Suppressor macrophage (primary cell): ENCODE results near the gene GPT2.
A peak's percentile ranks its signal among the peaks of the same experiment; 100 is the strongest.
"Not testable (repeated sequence)": the region's sequence is repeated elsewhere in the genome, so short reads cannot be mapped to it uniquely, and the experiment has no call there.

ENCODE experiments used
- DNase-seq, 4 experiments: peaks; one replicate each; pipeline ENCODE4 v3.0.0-alpha.2; 2020 to 2022

Gene GPT2

GRCh38 chr16:46923513-46924295 is 39.5 kb downstream of the GPT2 start:
- DNase-seq, result no peak

- DNase-seq, result no peak
These were observed 40.2 kb downstream of the GPT2 start for GRCh38 chr16:46924402-46924801.

- DNase-seq, result no peak
These were observed 42.5 kb downstream of the GPT2 start for GRCh38 chr16:46926470-46927225.

GRCh38 chr16:46927273-46927672 is 43.1 kb downstream of the GPT2 start:
- no peak for DNase-seq

GRCh38 chr16:46928811-46929210 is 44.6 kb downstream of the GPT2 start:
- DNase-seq, result no peak

GRCh38 chr16:46929378-46930332 is 45.5 kb downstream of the GPT2 start:
- peak; percentile 70 to 84 (median 74) for DNase-seq

GRCh38 chr16:46930861-46931260 is 46.7 kb downstream of the GPT2 start:
- no peak for DNase-seq

GRCh38 chr16:46932802-46933201 is 48.6 kb downstream of the GPT2 start:
- DNase-seq, result peak in 3 of 4 experiments; percentile 10 to 24 (median 14)

GRCh38 chr16:46937536-46937935 is 53.4 kb downstream of the GPT2 start:
- no peak for DNase-seq

- DNase-seq, result not testable (repeated sequence)
These were observed 60.6 kb downstream of the GPT2 start for GRCh38 chr16:46944713-46945112.

GRCh38 chr16:46947900-46948547 is 63.9 kb downstream of the GPT2 start:
- DNase-seq, result peak; percentile 56 to 71 (median 65)

- no peak for DNase-seq
These were observed 64.5 kb downstream of the GPT2 start for GRCh38 chr16:46948548-46949166.

- DNase-seq, result peak in 2 of 4 experiments; percentile 11 to 12
These were observed 65.2 kb downstream of the GPT2 start for GRCh38 chr16:46949241-46949892.

- DNase-seq, result no peak
These were observed 65.8 kb downstream of the GPT2 start for GRCh38 chr16:46950009-46950408.

GRCh38 chr16:46954562-46954961 is 70.4 kb downstream of the GPT2 start:
- DNase-seq, result no peak

GRCh38 chr16:46961373-46962353 is 77.5 kb downstream of the GPT2 start:
- DNase-seq, result peak; percentile 23 to 67 (median 47)

GRCh38 chr16:46962629-46963028 is 78.5 kb downstream of the GPT2 start:
- DNase-seq, result no peak

- DNase-seq, result no peak
These were observed 83.9 kb downstream of the GPT2 start for GRCh38 chr16:46968063-46968435.

GRCh38 chr16:46970089-46970488 is 85.9 kb downstream of the GPT2 start:
- DNase-seq, result no peak

GRCh38 chr16:46971271-46971670 is 87.1 kb downstream of the GPT2 start:
- no peak for DNase-seq
